ENCODE measurements around the gene HOXA2. TPM values are rescaled to one million over a fixed set of nuclear protein-coding genes. Genes with fewer than 3 reads are reported as not detected.

HOXA2 gene
- total RNA-seq, 1 donor from 2014 or later: not detected

- intact Hi-C loops (cut with micrococcal nuclease): no loop called here
These were observed 39.6 kb upstream of the HOXA2 start for GRCh38 chr7:27141923-27142579.

DNA sequence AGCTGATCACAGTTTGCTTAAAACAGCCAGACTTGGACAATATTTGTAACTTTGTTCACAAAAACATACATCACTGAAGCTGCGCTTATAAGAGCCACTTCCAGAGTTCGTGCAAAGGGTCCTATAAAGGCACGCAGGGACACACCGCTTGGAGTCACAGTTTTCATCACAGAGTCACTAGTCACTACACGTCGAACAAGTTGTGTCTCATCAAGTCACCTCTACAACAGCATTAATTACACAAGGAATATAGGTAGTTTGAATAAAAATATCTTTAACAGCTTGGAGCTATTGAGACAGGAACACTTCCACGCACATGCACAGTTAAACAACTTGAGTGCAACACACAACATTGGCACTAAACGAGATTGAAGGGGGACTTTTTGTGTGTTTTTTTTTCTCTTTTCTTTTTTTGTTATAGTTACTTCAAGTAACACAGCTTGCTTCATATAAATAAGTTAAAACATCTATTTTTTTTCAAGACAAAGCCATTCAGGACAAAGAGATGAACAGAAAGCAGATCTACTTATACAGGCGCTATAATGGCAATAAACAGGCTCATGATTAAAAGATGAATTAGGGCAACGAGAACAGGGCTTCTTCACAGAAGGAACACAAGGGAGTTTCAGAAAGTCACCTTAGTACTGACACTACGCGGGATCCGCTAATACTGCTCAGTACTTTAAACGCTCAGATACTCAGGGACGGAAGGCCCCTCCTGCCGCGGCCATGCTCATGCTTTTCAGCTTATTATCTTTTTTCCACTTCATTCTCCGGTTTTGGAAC is 38.8 kb upstream of the HOXA2 start:
- intact Hi-C loops (cut with micrococcal nuclease): no loop called here

DNA sequence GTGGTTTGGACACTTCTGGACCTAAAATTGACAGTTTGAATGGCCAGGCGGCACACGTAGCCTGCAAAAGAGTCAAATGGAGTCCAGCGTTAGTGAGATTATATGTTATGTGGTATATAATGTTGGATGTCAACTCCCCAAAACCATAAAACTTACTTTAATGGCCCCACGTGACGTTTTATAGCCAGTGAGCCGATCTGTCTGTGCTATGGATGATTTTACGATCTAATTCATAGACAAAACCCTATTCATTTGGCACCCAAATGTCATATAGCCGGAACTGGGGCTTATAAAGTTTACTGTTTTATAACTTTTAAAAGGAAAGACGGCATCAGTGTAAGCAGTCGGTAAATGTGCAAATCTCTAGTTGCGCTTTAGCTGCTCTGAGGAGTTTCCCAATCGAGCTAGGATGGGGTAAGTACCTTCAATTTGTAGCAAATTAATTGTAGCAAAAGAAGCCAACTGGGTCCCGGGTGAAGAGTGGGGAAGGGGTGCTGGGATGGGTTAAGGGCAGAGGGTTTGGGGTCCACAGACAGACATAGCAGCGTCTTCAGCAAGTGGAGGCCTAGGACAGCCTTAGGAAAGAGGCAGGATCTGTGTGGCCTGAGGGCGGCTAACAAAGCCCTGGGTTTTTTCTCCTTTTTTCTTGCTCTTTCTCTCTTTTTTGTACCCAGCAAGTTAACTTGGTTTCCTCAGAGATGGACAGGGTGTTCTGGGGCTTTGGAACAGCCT is 37.8 kb upstream of the HOXA2 start:
- intact Hi-C loops (cut with micrococcal nuclease): no loop called here

- intact Hi-C loops (cut with micrococcal nuclease): no loop called here
These were observed 37.0 kb upstream of the HOXA2 start for GRCh38 chr7:27139334-27140125.

DNA sequence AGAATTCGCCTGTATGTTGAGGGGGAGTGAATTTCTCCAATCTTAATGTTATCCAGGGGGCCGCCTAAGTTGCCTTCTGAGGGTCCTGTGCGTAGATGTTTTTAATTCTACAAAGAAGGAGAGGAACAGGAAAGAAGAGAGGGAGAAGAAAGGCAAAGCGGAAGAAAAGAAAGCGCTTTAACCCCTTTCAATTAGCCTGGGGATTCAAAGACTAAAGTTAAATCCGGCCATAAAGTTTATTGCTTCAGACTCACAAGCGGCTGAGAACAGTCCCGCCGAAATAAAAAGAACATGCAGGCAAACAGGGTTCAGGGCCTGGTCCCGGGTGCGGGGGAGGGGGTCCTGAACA is 36.5 kb upstream of the HOXA2 start:
- intact Hi-C loops (cut with micrococcal nuclease): no loop called here

DNA sequence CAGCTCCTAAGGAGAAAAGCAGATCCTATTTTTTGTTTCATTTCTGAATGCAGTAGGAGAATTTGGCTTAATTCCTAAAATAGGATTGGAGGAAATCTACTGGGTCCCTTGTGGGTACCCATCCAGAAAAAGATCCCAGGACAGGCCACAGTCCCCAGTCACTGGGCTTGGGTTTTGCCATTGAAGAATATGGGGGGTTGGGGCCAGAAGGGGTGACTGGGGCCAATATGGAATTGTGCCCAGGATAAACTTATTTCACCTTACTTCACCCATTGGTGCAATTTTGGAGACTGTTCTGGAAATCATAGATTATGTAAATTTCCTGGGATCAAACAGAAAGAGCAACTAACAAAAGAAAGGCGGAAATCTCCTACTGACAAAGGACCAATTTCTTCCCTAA is 36.0 kb upstream of the HOXA2 start:
- intact Hi-C loops (cut with micrococcal nuclease): no loop called here

DNA sequence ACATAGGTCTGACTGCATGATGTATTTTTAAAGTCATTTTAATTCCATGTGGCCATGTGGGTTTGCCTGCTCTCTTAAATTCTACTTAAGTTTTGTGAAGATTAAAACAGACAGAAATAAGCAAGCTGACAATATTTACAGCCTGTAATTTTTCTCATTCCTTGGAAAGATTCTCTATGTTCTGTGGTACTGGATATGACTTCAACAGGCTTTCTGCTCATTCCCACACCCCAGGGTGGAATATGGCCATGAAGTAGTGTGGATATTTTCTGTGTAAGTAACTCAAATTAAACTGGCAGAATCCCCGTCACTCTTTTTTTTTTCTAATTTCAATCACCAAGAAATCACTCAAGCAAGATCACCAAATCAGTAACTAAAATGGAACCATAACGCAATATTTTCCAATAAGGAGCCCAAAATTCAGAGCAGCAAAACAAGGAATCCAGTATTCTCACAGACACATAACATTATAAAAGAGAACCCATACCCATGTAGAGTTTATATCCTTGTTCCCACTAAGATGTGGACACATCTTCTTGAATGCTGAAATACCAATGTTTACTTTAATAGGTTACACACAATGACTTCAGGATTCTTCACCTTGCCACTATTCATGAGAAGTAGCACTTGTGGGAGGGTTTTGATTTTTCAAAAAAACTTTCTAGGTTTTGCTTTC is 35.3 kb upstream of the HOXA2 start:
- intact Hi-C loops (cut with micrococcal nuclease): no loop called here

GRCh38 chr7:27134392-27134791 is 31.9 kb upstream of the HOXA2 start:
- intact Hi-C loops (cut with micrococcal nuclease): no loop called here

GRCh38 chr7:27133409-27134231 is 31.1 kb upstream of the HOXA2 start:
- intact Hi-C loops (cut with micrococcal nuclease): no loop called here

DNA sequence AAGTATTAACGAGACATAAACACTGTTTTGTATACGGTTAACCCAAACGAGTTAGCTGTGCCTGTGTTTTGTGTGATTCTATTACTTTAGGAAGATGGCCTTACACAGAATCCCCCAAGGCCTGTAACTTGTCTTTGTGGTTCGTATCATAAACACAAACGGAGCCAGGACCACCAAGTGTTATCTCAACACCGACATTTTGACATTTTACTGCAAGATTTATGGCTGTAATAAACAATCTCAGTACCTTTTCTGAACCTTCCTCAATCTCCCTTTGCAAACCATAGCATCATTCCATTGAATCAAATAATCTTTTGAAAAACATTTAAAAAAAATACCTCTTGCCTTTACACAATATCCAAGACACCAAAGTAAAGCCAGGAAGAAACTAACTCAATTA is 30.5 kb upstream of the HOXA2 start:
- intact Hi-C loops (cut with micrococcal nuclease): no loop called here

- intact Hi-C loops (cut with micrococcal nuclease): no loop called here
These were observed 29.7 kb upstream of the HOXA2 start for GRCh38 chr7:27132214-27132613.

- intact Hi-C loops (cut with micrococcal nuclease): loop anchor here (1.0 kb wide), 1 partner anchor 35 kb away; no protein-coding TSS in a partner anchor
These were observed 28.9 kb upstream of the HOXA2 start for GRCh38 chr7:27131390-27131819.

GRCh38 chr7:27130540-27131389 is 28.3 kb upstream of the HOXA2 start, which contains the start of gene HOXA4:
TSS of gene HOXA4 (minus strand) at chr7:27130757. CDS start at chr7:27130733, 24 bp downstream.
- intact Hi-C loops (cut with micrococcal nuclease): loop anchor here (1.0 kb wide), 1 partner anchor 34 kb away; no protein-coding TSS in a partner anchor

DNA sequence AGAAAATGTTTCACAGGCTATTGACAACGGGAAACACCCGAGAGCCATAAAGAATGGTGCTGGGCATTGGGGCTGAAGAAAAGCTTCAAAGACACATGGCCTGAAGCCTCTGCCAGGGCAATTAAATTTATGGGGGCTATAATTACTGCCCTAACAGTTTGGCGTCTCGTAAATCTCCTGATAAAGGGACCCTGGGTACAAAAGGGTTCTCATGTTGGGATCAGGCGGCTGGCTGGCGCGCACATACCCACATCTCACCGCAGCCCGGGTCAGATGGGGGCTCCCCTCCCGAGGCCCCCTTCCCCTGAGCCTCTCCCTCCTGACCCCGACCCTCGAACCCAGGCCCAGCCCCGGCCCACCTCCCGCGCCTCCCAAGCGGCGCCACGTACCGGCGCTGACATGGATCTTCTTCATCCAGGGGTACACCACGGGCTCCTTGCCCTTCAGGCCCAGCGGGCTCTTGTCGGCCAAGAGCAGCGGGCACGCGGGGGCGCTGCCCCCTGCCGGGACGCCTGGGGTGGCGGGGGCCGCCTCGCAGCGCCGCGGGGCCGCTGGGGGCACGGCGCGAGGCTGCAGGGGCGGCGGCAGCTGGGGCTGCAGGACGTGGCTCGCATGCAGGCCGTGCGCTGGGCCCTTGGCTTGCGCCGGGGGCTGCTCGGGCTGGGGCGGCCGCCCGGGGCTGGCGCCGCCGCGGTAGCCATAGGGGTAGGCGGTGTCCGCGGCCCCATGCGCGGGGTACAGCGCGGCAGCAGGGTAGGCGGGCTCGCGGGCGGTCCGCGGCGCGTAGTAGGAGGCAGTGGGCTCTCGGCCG is 27.5 kb upstream of the HOXA2 start:
- intact Hi-C loops (cut with micrococcal nuclease): no loop called here

DNA sequence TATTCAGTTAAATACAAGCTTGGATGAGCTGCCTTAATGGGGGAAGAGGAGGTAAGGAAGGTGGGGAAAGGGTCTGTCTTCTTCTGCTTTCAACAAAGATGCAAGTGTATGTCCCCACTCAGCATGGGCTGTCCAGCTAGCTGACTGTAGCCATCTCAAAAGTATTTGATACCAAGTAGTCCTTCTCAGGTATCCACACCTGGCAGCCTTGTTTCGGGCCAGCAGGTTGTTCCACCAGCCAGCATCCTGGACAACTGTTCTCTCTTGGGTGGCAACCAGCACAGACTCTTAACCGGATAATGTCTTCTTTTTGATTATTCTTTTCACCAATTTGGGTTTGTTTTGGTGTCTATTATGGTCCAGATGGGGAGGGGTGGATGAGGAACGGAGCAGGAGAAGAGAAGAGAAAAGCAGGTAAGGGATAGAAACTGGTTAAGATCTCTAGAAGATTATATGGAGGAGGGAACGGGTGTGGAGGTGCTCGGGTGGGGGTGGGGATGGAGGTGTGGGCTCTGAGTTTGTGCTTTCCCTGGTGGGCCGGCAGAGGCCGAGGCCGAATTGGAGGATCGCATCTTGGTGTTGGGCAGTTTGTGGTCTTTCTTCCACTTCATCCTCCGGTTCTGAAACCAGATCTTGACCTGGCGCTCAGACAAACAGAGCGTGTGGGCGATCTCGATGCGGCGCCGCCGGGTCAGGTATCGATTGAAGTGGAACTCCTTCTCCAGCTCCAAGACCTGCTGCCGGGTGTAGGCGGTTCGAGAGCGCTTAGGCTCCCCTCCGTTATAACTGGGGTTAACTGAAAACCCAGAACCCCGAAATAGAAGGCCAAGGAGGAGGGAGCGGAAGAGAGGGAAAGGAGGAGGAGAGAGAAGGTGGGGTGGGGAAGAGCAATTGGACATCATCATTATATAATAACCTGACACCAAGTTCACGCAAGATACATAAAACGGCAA is 26.6 kb upstream of the HOXA2 start:
- intact Hi-C loops (cut with micrococcal nuclease): no loop called here

GRCh38 chr7:27128034-27128433 is 25.6 kb upstream of the HOXA2 start:
- intact Hi-C loops (cut with micrococcal nuclease): no loop called here

Measured in T-helper 2 cell treated with Interferon-gamma antibody and Interleukin-4, amounts not matched to agents 100 ng/mL and 5 ng/mL, for 36 hours (primary cell).